ENCODE results near the gene LOXL4. TPM values are rescaled to one million over a fixed set of nuclear protein-coding genes. Genes with fewer than 3 reads are reported as not detected.

Gene LOXL4
- total and polyA plus RNA-seq, 5 donors from 2014 or later, result 0.10 TPM; not detected in 4

DNA sequence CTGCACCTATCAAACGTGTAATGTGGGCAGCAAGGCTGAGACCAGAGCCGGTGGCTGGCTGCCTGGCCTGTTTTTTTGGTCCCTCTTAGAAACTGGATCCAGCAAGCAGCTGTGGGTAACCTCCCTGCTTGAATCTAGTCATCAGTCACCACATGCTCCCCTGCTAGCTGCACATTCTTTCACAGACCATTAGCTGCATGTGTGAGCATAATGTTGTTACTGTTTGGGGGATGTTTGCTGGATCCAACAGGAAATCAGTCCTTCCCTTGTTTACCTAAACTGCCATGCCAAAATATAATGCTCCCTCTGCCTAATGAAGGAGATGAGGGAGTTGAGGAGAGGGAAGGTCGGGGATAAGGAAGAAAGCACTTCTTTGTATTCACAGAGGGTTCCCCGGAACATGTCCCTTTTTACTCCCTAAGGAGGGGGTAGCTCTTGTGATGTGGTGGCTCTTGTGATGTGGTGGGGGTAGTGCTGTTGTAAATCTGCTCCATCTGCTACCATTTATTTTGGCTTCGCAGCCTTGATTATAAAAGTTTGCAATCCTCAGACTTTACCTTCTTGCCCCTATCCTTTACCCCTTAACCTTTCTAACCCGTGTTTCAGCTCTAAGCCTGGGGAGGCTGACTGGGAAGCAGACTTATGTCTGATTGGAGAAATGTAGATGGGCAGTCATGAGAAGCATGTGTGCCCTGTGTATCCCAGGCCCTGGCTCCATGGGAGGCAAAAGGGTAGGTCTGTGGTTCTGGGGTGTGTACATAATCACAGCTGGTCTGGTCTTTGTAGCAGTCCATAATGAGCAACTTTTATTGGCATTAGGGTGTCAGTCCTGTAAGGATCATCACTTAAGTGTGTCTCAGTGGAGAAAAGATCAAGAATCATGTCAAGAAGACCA is 20.8 kb downstream of the LOXL4 start:
- Histone ChIP-seq H3K4me3 (ENCODE audit: low read depth, low read length) (no peak overlapping the region), H3K27me3 (ENCODE audit: control insufficient read depth, insufficient read depth, low read length) (no peaks in the 10 kb centered on the region), H3K36me3 (ENCODE audit: control insufficient read depth, insufficient read depth, low read length) (peaks cover 81% of the 10 kb centered on the region), H3K27ac (ENCODE audit: insufficient read depth, low read length, poor library complexity, severe bottlenecking) (no peak overlapping the region), H3K4me1 (ENCODE audit: control insufficient read depth, insufficient read depth, low read length, poor library complexity, severe bottlenecking) (no peaks in the 10 kb centered on the region), H3K9me3 (ENCODE audit: control insufficient read depth in 2 of 2, low read length in 2 of 2) (no peaks in the 10 kb centered on the region)
- Mint-ChIP-seq H3K4me1 (no peaks in the 10 kb centered on the region), H3K27me3 (no peaks in the 10 kb centered on the region), H3K4me3 (no peak overlapping the region), H3K27ac (peak overlapping the region in 2 of 3 donors; percentile 27 to 44), H3K9me3 (no peaks in the 10 kb centered on the region), H3K36me3 (peaks cover 58% of the 10 kb centered on the region)
- DNase-seq (no peak), ATAC-seq (ENCODE audit: low read depth in 2 of 2) (no peak)

GRCh38 chr10:98244586-98244985 is 23.4 kb downstream of the LOXL4 start:
- H3K4me3 ChIP-seq (ENCODE audit: low read depth, low read length), result no peak overlapping the region
- H3K9me3 Mint-ChIP-seq, result no peaks in the 10 kb centered on the region
- peak overlapping the region in 1 of 3 donors; percentile 16 for H3K27ac Mint-ChIP-seq
- no peak for ATAC-seq (ENCODE audit: low read depth in 2 of 2)
- DNase-seq, result no peak
- no peaks in the 10 kb centered on the region for H3K27me3 Mint-ChIP-seq
- no peaks in the 10 kb centered on the region for H3K27me3 ChIP-seq (ENCODE audit: control insufficient read depth, insufficient read depth, low read length)
- no peak overlapping the region for H3K4me3 Mint-ChIP-seq
- H3K4me1 Mint-ChIP-seq, result no peaks in the 10 kb centered on the region
- peaks cover 42% of the 10 kb centered on the region for H3K36me3 Mint-ChIP-seq
- no peaks in the 10 kb centered on the region for H3K9me3 ChIP-seq (ENCODE audit: control insufficient read depth in 2 of 2, low read length in 2 of 2)
- H3K36me3 ChIP-seq (ENCODE audit: control insufficient read depth, insufficient read depth, low read length), result peaks cover 89% of the 10 kb centered on the region
- H3K4me1 ChIP-seq (ENCODE audit: control insufficient read depth, insufficient read depth, low read length, poor library complexity, severe bottlenecking), result no peaks in the 10 kb centered on the region
- H3K27ac ChIP-seq (ENCODE audit: insufficient read depth, low read length, poor library complexity, severe bottlenecking), result no peak overlapping the region

- H3K36me3 ChIP-seq (ENCODE audit: control insufficient read depth, insufficient read depth, low read length), result peaks cover 89% of the 10 kb centered on the region
- Mint-ChIP-seq H3K36me3 (peaks cover 41% of the 10 kb centered on the region), H3K27ac (peak overlapping the region in 1 of 3 donors; percentile 16)
Measured at GRCh38 chr10:98244141-98244540, 23.9 kb downstream of the LOXL4 start.

DNA sequence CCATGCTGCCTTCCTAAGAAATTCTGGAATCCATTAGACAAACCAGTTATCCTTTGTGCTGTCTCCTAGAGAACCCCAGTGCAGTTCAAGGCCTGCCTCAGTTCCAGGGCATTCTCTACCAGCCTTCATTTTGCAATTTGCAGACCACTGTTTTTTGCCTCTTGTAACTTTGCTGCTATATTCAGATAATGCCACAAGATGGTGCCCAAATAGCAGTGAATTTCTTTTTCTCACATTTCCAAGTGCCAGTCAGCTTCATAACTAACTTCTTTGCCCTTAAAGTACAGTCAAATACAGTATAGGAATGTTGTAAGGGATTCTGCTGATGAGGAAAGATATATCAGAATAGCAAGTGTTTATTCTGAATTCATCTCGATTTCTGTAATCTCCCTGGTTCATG is 25.2 kb downstream of the LOXL4 start:
- Histone ChIP-seq H3K27ac (ENCODE audit: insufficient read depth, low read length, poor library complexity, severe bottlenecking) (no peak overlapping the region), H3K4me3 (ENCODE audit: low read depth, low read length) (no peak overlapping the region), H3K36me3 (ENCODE audit: control insufficient read depth, insufficient read depth, low read length) (peaks cover 82% of the 10 kb centered on the region), H3K4me1 (ENCODE audit: control insufficient read depth, insufficient read depth, low read length, poor library complexity, severe bottlenecking) (peaks cover under 1% of the 10 kb centered on the region), H3K9me3 (ENCODE audit: control insufficient read depth in 2 of 2, low read length in 2 of 2) (no peaks in the 10 kb centered on the region), H3K27me3 (ENCODE audit: control insufficient read depth, insufficient read depth, low read length) (no peaks in the 10 kb centered on the region)
- Mint-ChIP-seq H3K9me3 (no peaks in the 10 kb centered on the region), H3K27ac (no peak overlapping the region), H3K27me3 (no peaks in the 10 kb centered on the region), H3K4me3 (no peak overlapping the region), H3K36me3 (peaks cover 37% of the 10 kb centered on the region), H3K4me1 (peaks cover 4 to 6% (median 5%) of the 10 kb centered on the region in 4 donors)
- ATAC-seq (ENCODE audit: low read depth in 2 of 2) (no peak), DNase-seq (no peak)

More at GRCh38 chr10:98244141-98244540, 23.9 kb downstream of the LOXL4 start:
- no peaks in the 10 kb centered on the region for H3K27me3 Mint-ChIP-seq
- H3K9me3 ChIP-seq (ENCODE audit: control insufficient read depth in 2 of 2, low read length in 2 of 2), result no peaks in the 10 kb centered on the region
- no peak for DNase-seq
- H3K27me3 ChIP-seq (ENCODE audit: control insufficient read depth, insufficient read depth, low read length), result no peaks in the 10 kb centered on the region
- no peak overlapping the region for H3K4me3 Mint-ChIP-seq
- H3K27ac ChIP-seq (ENCODE audit: insufficient read depth, low read length, poor library complexity, severe bottlenecking), result no peak overlapping the region
- no peaks in the 10 kb centered on the region for H3K9me3 Mint-ChIP-seq
- H3K4me1 Mint-ChIP-seq, result no peaks in the 10 kb centered on the region
- ATAC-seq (ENCODE audit: low read depth in 2 of 2), result no peak
- no peak overlapping the region for H3K4me3 ChIP-seq (ENCODE audit: low read depth, low read length)
- no peaks in the 10 kb centered on the region for H3K4me1 ChIP-seq (ENCODE audit: control insufficient read depth, insufficient read depth, low read length, poor library complexity, severe bottlenecking)

DNA sequence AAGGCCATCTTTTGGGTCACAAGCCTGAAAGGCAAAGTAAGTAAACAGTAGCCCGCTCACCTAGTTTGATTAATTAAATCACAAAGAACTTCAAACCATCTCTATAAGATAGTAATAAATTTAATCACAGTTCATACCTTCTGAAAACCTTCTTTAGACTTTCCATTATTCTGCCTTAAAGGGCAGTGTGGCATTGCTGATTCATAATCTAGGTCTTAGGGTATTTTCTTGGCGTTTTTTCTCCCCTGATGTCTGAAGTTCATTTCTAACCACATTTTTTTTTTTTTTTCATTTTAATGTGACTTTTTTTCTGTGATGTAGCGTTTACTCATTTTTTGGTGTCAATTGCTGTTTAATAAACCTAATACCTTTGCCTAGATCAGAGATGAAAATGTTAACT is 27.5 kb downstream of the LOXL4 start:
- Histone ChIP-seq H3K27me3 (ENCODE audit: control insufficient read depth, insufficient read depth, low read length) (no peaks in the 10 kb centered on the region), H3K36me3 (ENCODE audit: control insufficient read depth, insufficient read depth, low read length) (peaks cover 82% of the 10 kb centered on the region), H3K4me1 (ENCODE audit: control insufficient read depth, insufficient read depth, low read length, poor library complexity, severe bottlenecking) (peaks cover 4% of the 10 kb centered on the region), H3K4me3 (ENCODE audit: low read depth, low read length) (no peak overlapping the region), H3K9me3 (ENCODE audit: control insufficient read depth in 2 of 2, low read length in 2 of 2) (no peaks in the 10 kb centered on the region), H3K27ac (ENCODE audit: insufficient read depth, low read length, poor library complexity, severe bottlenecking) (no peak overlapping the region)
- no peak overlapping the region for H3K27ac Mint-ChIP-seq
- ATAC-seq (ENCODE audit: low read depth in 2 of 2) (no peak), DNase-seq (no peak)
- peaks cover 46% of the 10 kb centered on the region for H3K36me3 Mint-ChIP-seq
- H3K4me1 Mint-ChIP-seq, result peaks cover 9 to 13% (median 12%) of the 10 kb centered on the region in 4 donors
- no peak overlapping the region for H3K4me3 Mint-ChIP-seq
- H3K27me3 Mint-ChIP-seq, result no peaks in the 10 kb centered on the region
- H3K9me3 Mint-ChIP-seq, result no peaks in the 10 kb centered on the region

GRCh38 chr10:98238391-98238790 is 29.6 kb downstream of the LOXL4 start:
- ATAC-seq (ENCODE audit: low read depth in 2 of 2) (no peak), DNase-seq (no peak)
- Mint-ChIP-seq H3K4me3 (no peak overlapping the region), H3K9me3 (no peaks in the 10 kb centered on the region), H3K4me1 (peaks cover 9 to 13% (median 13%) of the 10 kb centered on the region in 4 donors), H3K27ac (peak overlapping the region in 1 of 3 donors; percentile 9), H3K36me3 (peaks cover 50% of the 10 kb centered on the region), H3K27me3 (no peaks in the 10 kb centered on the region)
- Histone ChIP-seq H3K27ac (ENCODE audit: insufficient read depth, low read length, poor library complexity, severe bottlenecking) (no peak overlapping the region), H3K9me3 (ENCODE audit: control insufficient read depth in 2 of 2, low read length in 2 of 2) (no peaks in the 10 kb centered on the region), H3K4me1 (ENCODE audit: control insufficient read depth, insufficient read depth, low read length, poor library complexity, severe bottlenecking) (peaks cover 4% of the 10 kb centered on the region), H3K4me3 (ENCODE audit: low read depth, low read length) (no peak overlapping the region), H3K36me3 (ENCODE audit: control insufficient read depth, insufficient read depth, low read length) (peaks cover 78% of the 10 kb centered on the region), H3K27me3 (ENCODE audit: control insufficient read depth, insufficient read depth, low read length) (no peaks in the 10 kb centered on the region)

- Histone ChIP-seq H3K9me3 (ENCODE audit: control insufficient read depth in 2 of 2, low read length in 2 of 2) (no peaks in the 10 kb centered on the region), H3K27me3 (ENCODE audit: control insufficient read depth, insufficient read depth, low read length) (no peaks in the 10 kb centered on the region), H3K4me1 (ENCODE audit: control insufficient read depth, insufficient read depth, low read length, poor library complexity, severe bottlenecking) (peaks cover 4% of the 10 kb centered on the region), H3K27ac (ENCODE audit: insufficient read depth, low read length, poor library complexity, severe bottlenecking) (no peak overlapping the region), H3K36me3 (ENCODE audit: control insufficient read depth, insufficient read depth, low read length) (peaks cover 78% of the 10 kb centered on the region), H3K4me3 (ENCODE audit: low read depth, low read length) (no peak overlapping the region)
- no peak for DNase-seq
- H3K4me1 Mint-ChIP-seq, result peaks cover 13 to 17% (median 13%) of the 10 kb centered on the region in 4 donors
- H3K4me3 Mint-ChIP-seq, result peak overlapping the region in 1 of 4 donors; percentile 32
- H3K27ac Mint-ChIP-seq, result peak overlapping the region in 1 of 3 donors; percentile 29
- no peak for ATAC-seq (ENCODE audit: low read depth in 2 of 2)
- H3K27me3 Mint-ChIP-seq, result no peaks in the 10 kb centered on the region
- no peaks in the 10 kb centered on the region for H3K9me3 Mint-ChIP-seq
- peaks cover 49% of the 10 kb centered on the region for H3K36me3 Mint-ChIP-seq
Measured at GRCh38 chr10:98236862-98237261, 31.1 kb downstream of the LOXL4 start.

- H3K36me3 Mint-ChIP-seq, result peaks cover 51% of the 10 kb centered on the region
- no peak overlapping the region for H3K4me3 ChIP-seq (ENCODE audit: low read depth, low read length)
- peaks cover 13 to 18% (median 15%) of the 10 kb centered on the region in 4 donors for H3K4me1 Mint-ChIP-seq
- H3K9me3 Mint-ChIP-seq, result no peaks in the 10 kb centered on the region
- DNase-seq (no peak), ATAC-seq (ENCODE audit: low read depth in 2 of 2) (no peak)
- H3K36me3 ChIP-seq (ENCODE audit: control insufficient read depth, insufficient read depth, low read length), result peaks cover 76% of the 10 kb centered on the region
- no peak overlapping the region for H3K27ac ChIP-seq (ENCODE audit: insufficient read depth, low read length, poor library complexity, severe bottlenecking)
- no peaks in the 10 kb centered on the region for H3K27me3 ChIP-seq (ENCODE audit: control insufficient read depth, insufficient read depth, low read length)
- no peak overlapping the region for H3K27ac Mint-ChIP-seq
- no peaks in the 10 kb centered on the region for H3K9me3 ChIP-seq (ENCODE audit: control insufficient read depth in 2 of 2, low read length in 2 of 2)
- no peak overlapping the region for H3K4me3 Mint-ChIP-seq
- no peaks in the 10 kb centered on the region for H3K27me3 Mint-ChIP-seq
- peaks cover 4% of the 10 kb centered on the region for H3K4me1 ChIP-seq (ENCODE audit: control insufficient read depth, insufficient read depth, low read length, poor library complexity, severe bottlenecking)
Measured at GRCh38 chr10:98235846-98236245, 32.1 kb downstream of the LOXL4 start.
